MCF 10A (cell line): Measurements from ENCODE around the gene PTPRCAP. TPM values are rescaled to one million over a fixed set of nuclear protein-coding genes. Genes with fewer than 3 reads are reported as not detected.

ENCODE experiments used
- BruUV-seq: library from RNA; stranded (reverse); fragments of 400-500 nt; replicated peaks from 2 replicates; lab custom pipeline; 2021; lab: Mats Ljungman, UMichigan
- CTCF ChIA-PET: fragments of 300-600 bp; sonication (Branson Sonifier 250); formaldehyde crosslinking; extraction: SDS; loops from one replicate; lab custom pipeline; 2021; ENCODE audit warnings: antibody characterized with exemption, inconsistent platforms; lab: Yijun Ruan, JAX
- POLR2A ChIA-PET: fragments of 300-600, 350-650 bp; sonication (Branson Sonifier 250); formaldehyde crosslinking; extraction: SDS; loops from one replicate; lab custom pipeline; 2020; ENCODE audit warnings: antibody characterized with exemption, inconsistent platforms; lab: Yijun Ruan, JAX
- DNase-seq: peaks from one replicate; pipeline ENCODE4 v3.0.0-alpha.2; 2018; ENCODE audit not compliant: unreplicated experiment
- H3K27ac Mint-ChIP-seq: one replicate; pipeline ENCODE4 v1.8.0; 2022; ENCODE audit warnings: mild to moderate bottlenecking, low read depth, mixed read lengths; ENCODE audit not compliant: unreplicated experiment
- H3K27me3 Mint-ChIP-seq: one replicate; pipeline ENCODE4 v1.8.0; 2022; ENCODE audit warnings: mixed read lengths; ENCODE audit not compliant: insufficient read depth, unreplicated experiment
- H3K36me3 Mint-ChIP-seq: one replicate; pipeline ENCODE4 v1.8.0; 2022; ENCODE audit warnings: mild to moderate bottlenecking, moderate library complexity, mixed read lengths; ENCODE audit not compliant: insufficient read depth, unreplicated experiment
- H3K4me1 Mint-ChIP-seq: one replicate; pipeline ENCODE4 v1.8.0; 2022; ENCODE audit warnings: mixed read lengths; ENCODE audit not compliant: insufficient read depth, unreplicated experiment
- H3K4me3 Mint-ChIP-seq: one replicate; pipeline ENCODE4 v1.8.0; 2022; ENCODE audit warnings: mild to moderate bottlenecking, moderate library complexity, mixed read lengths; ENCODE audit not compliant: unreplicated experiment
- H3K9me3 Mint-ChIP-seq: one replicate; pipeline ENCODE4 v1.8.0; 2022; ENCODE audit warnings: mixed read lengths; ENCODE audit not compliant: unreplicated experiment
- intact Hi-C: fragments of 100-400 bp; cut with micrococcal nuclease; formaldehyde crosslinking; loops from 2 replicates; pipeline ENCODE4 v1.14.1; 2022
- total RNA-seq: library from RNA; stranded (reverse); gene quantifications from 2 replicates; pipeline ENCODE4 v1.2.3, GENCODE V29; 2022
- TF ChIP-seq, protein P1 (sequence below): fragments of 200-600 bp; IDR thresholded peaks from one replicate; pipeline ENCODE4 v1.8.0; 2022; ENCODE audit warnings: antibody characterized with exemption, mild to moderate bottlenecking; ENCODE audit not compliant: unreplicated experiment

The PTPRCAP gene
- total RNA-seq, 1 experiment from 2014 or later: 0.86 TPM

DNA sequence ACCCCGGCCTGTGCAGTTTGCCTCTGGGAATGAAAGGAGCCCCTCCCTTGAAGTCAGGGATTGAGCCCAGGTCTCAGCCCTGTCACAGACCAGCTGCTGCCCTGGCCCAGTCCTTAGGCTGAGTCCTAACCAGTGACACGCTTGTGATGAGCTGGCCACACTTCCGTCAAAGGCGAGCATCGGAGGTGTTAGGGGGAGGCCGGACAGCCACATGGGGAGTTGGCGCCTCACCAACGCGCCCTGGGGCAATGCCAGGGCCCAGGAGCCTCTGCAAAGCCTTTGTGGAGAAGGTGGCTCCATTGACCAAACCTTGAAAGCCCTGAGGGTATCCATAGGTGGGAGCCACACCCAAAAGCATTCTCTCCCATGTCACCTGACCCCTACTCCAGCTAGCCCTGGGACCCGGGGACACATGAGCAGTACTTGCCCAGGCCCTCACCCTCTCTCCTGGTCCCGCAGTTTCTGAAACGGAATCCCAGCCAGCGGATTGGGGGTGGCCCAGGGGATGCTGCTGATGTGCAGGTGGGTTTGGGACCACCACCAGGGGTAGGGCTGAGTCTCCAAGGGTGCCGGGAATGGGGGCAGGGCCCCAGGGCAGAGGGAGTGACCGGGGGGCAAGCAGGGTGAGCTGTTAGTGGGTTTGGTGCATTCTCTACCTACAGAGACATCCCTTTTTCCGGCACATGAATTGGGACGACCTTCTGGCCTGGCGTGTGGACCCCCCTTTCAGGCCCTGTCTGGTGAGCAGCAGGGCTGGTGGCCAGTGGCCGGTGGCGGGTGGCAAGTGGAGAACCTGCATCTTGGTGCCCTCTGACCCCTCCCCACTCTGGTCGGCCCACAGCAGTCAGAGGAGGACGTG is 3.7 kb downstream of the PTPRCAP start:
- TF ChIP-seq, protein P1, sequence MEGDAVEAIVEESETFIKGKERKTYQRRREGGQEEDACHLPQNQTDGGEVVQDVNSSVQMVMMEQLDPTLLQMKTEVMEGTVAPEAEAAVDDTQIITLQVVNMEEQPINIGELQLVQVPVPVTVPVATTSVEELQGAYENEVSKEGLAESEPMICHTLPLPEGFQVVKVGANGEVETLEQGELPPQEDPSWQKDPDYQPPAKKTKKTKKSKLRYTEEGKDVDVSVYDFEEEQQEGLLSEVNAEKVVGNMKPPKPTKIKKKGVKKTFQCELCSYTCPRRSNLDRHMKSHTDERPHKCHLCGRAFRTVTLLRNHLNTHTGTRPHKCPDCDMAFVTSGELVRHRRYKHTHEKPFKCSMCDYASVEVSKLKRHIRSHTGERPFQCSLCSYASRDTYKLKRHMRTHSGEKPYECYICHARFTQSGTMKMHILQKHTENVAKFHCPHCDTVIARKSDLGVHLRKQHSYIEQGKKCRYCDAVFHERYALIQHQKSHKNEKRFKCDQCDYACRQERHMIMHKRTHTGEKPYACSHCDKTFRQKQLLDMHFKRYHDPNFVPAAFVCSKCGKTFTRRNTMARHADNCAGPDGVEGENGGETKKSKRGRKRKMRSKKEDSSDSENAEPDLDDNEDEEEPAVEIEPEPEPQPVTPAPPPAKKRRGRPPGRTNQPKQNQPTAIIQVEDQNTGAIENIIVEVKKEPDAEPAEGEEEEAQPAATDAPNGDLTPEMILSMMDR: no peak
- CTCF ChIA-PET: no interaction called here
- H3K36me3 Mint-ChIP-seq: peaks cover 59% of the 10 kb centered on the region
- DNase-seq: no peak
- no peaks in the 10 kb centered on the region for H3K4me1 Mint-ChIP-seq
- POLR2A ChIA-PET: interaction anchor here (0.6 to 1.7 kb wide), 3 partner anchors 13 to 33 kb away, joined by 3 to 4 read pairs (median 3); partner anchors contain the start of gene PPP1CA
- no peaks in the 10 kb centered on the region for H3K27me3 Mint-ChIP-seq
- H3K4me3 Mint-ChIP-seq: no peak overlapping the region
- intact Hi-C loops: no loop called here
- no peaks in the 10 kb centered on the region for H3K9me3 Mint-ChIP-seq
- H3K27ac Mint-ChIP-seq: no peak overlapping the region
- no TSS peak for BruUV-seq

DNA sequence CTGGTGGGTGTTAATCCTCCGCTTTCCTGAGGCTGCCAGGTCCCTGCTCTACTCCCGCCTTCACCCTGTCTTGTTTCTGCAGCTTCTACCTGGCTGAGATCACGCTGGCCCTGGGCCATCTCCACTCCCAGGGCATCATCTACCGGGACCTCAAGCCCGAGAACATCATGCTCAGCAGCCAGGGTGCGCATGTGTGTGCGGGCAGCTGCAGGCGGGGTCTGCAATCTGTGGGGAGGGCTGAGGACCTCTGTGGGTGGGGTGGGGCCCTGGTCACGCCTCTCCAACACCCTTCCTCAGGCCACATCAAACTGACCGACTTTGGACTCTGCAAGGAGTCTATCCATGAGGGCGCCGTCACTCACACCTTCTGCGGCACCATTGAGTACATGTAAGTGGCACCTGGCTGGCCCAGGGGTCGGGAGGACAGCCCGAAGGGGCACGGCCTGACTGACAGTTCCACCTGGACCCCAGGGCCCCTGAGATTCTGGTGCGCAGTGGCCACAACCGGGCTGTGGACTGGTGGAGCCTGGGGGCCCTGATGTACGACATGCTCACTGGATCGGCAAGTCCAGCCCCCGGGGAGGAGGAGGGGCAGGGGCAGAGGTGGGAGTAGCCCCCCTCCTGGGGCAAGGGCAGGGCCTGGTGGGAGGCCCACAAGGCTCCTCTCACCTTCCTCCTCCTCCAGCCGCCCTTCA is 4.7 kb downstream of the PTPRCAP start:
- POLR2A ChIA-PET: interaction anchor here (0.6 to 1.7 kb wide), 3 partner anchors 12 to 32 kb away, joined by 3 to 4 read pairs (median 3); partner anchors contain the start of gene PPP1CA
- TF ChIP-seq, protein P1: no peak
- H3K36me3 Mint-ChIP-seq: peaks cover 62% of the 10 kb centered on the region
- H3K4me3 Mint-ChIP-seq: no peak overlapping the region
- no TSS peak for BruUV-seq
- H3K27ac Mint-ChIP-seq: no peak overlapping the region
- no peak for DNase-seq
- no peaks in the 10 kb centered on the region for H3K4me1 Mint-ChIP-seq
- H3K27me3 Mint-ChIP-seq: no peaks in the 10 kb centered on the region
- intact Hi-C loops: no loop called here
- CTCF ChIA-PET: no interaction called here
- no peaks in the 10 kb centered on the region for H3K9me3 Mint-ChIP-seq

DNA sequence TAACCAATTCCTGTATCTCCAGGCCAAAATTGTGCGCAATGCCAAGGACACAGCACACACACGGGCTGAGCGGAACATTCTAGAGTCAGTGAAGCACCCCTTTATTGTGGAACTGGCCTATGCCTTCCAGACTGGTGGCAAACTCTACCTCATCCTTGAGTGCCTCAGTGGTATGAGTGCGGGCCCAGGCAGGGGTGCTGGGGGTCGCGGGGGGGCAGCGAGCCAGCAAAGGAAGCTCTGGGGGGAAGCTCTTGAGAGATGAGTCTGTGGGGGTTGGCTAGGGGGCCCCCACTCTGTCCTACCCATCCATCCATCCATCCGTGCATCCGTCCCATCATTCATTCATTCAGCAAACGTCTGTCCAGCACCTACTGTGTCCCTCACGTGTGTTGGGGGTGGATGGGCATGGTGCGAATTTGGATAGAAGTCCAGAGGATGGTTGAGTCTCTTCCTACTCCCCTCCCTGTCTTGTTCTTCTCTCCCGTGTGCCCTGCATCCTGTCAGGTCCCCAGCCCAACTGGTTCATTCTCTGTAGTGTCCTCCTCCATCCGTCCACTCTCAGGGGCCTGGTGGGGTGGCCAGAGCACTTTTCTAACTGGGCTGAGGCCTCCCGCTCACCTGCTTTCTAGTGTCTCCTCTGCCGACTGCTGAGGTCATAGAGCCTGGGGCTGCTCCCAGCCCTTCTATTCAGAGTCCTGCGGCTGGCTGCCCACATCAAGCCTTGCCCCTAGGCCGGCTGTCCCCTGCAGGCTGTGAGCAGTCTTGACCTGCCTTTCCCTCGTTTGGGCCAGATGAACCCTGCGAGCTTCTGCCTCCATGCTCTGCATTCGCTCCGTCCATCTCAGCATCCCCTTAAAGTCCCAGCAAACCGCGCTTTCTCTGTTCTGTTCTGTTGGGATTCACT is 5.9 kb downstream of the PTPRCAP start:
- CTCF ChIA-PET: interaction anchor here (0.6 kb wide), 1 partner anchor 30 kb away, joined by 3 read pairs; no protein-coding TSS in a partner anchor
- BruUV-seq: no TSS peak
- POLR2A ChIA-PET: interaction anchor here (1.7 kb wide), 1 partner anchor 30 kb away, joined by 4 read pairs; the partner anchor contains the start of gene PPP1CA
- no peak overlapping the region for H3K4me3 Mint-ChIP-seq
- DNase-seq: no peak
- intact Hi-C loops: no loop called here
- peaks cover 55% of the 10 kb centered on the region for H3K36me3 Mint-ChIP-seq
- H3K9me3 Mint-ChIP-seq: no peaks in the 10 kb centered on the region
- H3K4me1 Mint-ChIP-seq: no peaks in the 10 kb centered on the region
- H3K27ac Mint-ChIP-seq: no peak overlapping the region
- TF ChIP-seq, protein P1: no peak
- H3K27me3 Mint-ChIP-seq: no peaks in the 10 kb centered on the region
